Endothelial cell of umbilical vein (primary cell): ENCODE results near the gene SEMA4F. TPM values are rescaled to one million over a fixed set of nuclear protein-coding genes. Genes with fewer than 3 reads are reported as not detected.

Experiments
- BruUV-seq: library from RNA; stranded (reverse); fragments of 400-500 nt; replicated peaks from 2 replicates; lab custom pipeline; 2021; lab: Mats Ljungman, UMichigan
- CTCF ChIA-PET: fragments of 300-600, 350-600 bp; sonication (Branson Sonifier 250); formaldehyde crosslinking; loops from one replicate; lab custom pipeline; 2021; ENCODE audit warnings: antibody characterized with exemption, inconsistent platforms; lab: Charles Lee
- POLR2A ChIA-PET: fragments of 300-600, 350-600 bp; sonication (Branson Sonifier 250); formaldehyde crosslinking; loops from one replicate; lab custom pipeline; 2021; ENCODE audit warnings: antibody characterized with exemption, inconsistent platforms; lab: Charles Lee
- DNase-seq: peaks from one replicate; pipeline ENCODE4 v3.0.0-alpha.2; 2011; ENCODE audit warnings: low read depth, low spot score
- FAIRE-seq: peaks from 2 replicates; lab custom pipeline; 2011; peaks lifted over from hg19 to GRCh38; lab: Jason Lieb, UNC
- H2AFZ ChIP-seq: 2 replicates; pipeline ENCODE4 v1.6.0; 2012; ENCODE audit warnings: low read depth, low read length, control low read depth, inconsistent platforms
- H3K27ac ChIP-seq: 2 replicates; pipeline ENCODE4 v1.5.1; 2011; ENCODE audit warnings: low read depth, mild to moderate bottlenecking, control low read depth, low read length, moderate library complexity; ENCODE audit not compliant: insufficient read depth
- H3K27me3 ChIP-seq, 2 experiments: 2 replicates each; pipeline versions ENCODE4 v1.6.0 to v1.6.1; 2011; ENCODE audit warnings: low read length in 2 of 2, mixed read lengths in 1 of 2; ENCODE audit not compliant: control insufficient read depth in 2 of 2, insufficient read depth in 2 of 2
- H3K36me3 ChIP-seq, 2 experiments: 2 replicates in 1 of 2; 3 replicates in 1 of 2; pipeline ENCODE4 v1.5.1; 2011; ENCODE audit warnings: low read length in 2 of 2, mild to moderate bottlenecking in 1 of 2, moderate library complexity in 1 of 2; ENCODE audit not compliant: control insufficient read depth in 2 of 2, insufficient read depth in 2 of 2; ENCODE audit errors: extremely low read depth in 1 of 2
- H3K4me1 ChIP-seq: 3 replicates; pipeline ENCODE4 v1.5.1; 2011; ENCODE audit warnings: mild to moderate bottlenecking, low read length; ENCODE audit not compliant: control insufficient read depth, insufficient read depth; ENCODE audit errors: extremely low read depth
- H3K4me2 ChIP-seq: 2 replicates; pipeline ENCODE4 v1.6.1; 2011; ENCODE audit warnings: low read length, control low read depth, mixed read lengths; ENCODE audit not compliant: insufficient read depth
- H3K4me3 ChIP-seq, 3 experiments: fragments of 200-600 bp in 1 of 3; sonication (generic), shearing (Covaris generic) in 1 of 3; replicated peaks in 1 of 3; 2 replicates each; pipeline ENCODE4 v1.5.1; 2011 to 2016; ENCODE audit warnings: control low read depth in 3 of 3, low read length in 3 of 3, mild to moderate bottlenecking in 2 of 3, inconsistent platforms in 1 of 3, low read depth in 1 of 3, moderate library complexity in 1 of 3; ENCODE audit not compliant: insufficient read depth in 1 of 3
- H3K79me2 ChIP-seq: 2 replicates; pipeline ENCODE4 v1.6.0; 2012; ENCODE audit warnings: low read length, inconsistent platforms; ENCODE audit not compliant: control insufficient read depth, insufficient read depth
- H3K9ac ChIP-seq: replicated peaks from 2 replicates; pipeline ENCODE3; 2011; ENCODE audit warnings: low read length, control low read depth; ENCODE audit not compliant: insufficient read depth; ENCODE audit errors: extremely low read depth
- H3K9me1 ChIP-seq: replicated peaks from 3 replicates; pipeline ENCODE4 v1.6.0; 2011; ENCODE audit warnings: mild to moderate bottlenecking, low read length; ENCODE audit not compliant: control insufficient read depth, insufficient read depth; ENCODE audit errors: extremely low read depth
- H3K9me3 ChIP-seq: replicated peaks from 2 replicates; pipeline ENCODE4 v1.5.1; 2012; ENCODE audit warnings: low read length, inconsistent platforms; ENCODE audit not compliant: control insufficient read depth, insufficient read depth
- H4K20me1 ChIP-seq: replicated peaks from 2 replicates; pipeline ENCODE3; 2011; ENCODE audit warnings: mild to moderate bottlenecking, low read length; ENCODE audit not compliant: control insufficient read depth, insufficient read depth; ENCODE audit errors: extremely low read depth
- EZH2 ChIP-seq: IDR thresholded peaks from 2 replicates; pipeline ENCODE4 v1.6.1; 2012; ENCODE audit warnings: borderline replicate concordance, low read depth, mild to moderate bottlenecking, moderate library complexity, low read length, inconsistent platforms; ENCODE audit not compliant: severe bottlenecking
- FOS ChIP-seq: IDR thresholded peaks from 2 replicates; pipeline ENCODE4 v1.6.1; 2011; ENCODE audit warnings: mild to moderate bottlenecking, low read length, moderate library complexity, borderline replicate concordance; ENCODE audit not compliant: insufficient read depth
- GATA2 ChIP-seq: IDR thresholded peaks from 2 replicates; pipeline ENCODE4 v1.7.0; 2011; ENCODE audit warnings: low read depth, mild to moderate bottlenecking, moderate library complexity, mixed read lengths, low read length; ENCODE audit not compliant: insufficient read length, insufficient read depth
- JUN ChIP-seq: IDR thresholded peaks from 2 replicates; pipeline ENCODE4 v1.6.1; 2011; ENCODE audit warnings: borderline replicate concordance, low read depth; ENCODE audit not compliant: insufficient read length, insufficient read depth
- MYC ChIP-seq: IDR thresholded peaks from one replicate; pipeline ENCODE4 v1.6.1; 2011; ENCODE audit warnings: mild to moderate bottlenecking, low read depth, low read length
- POLR2A ChIP-seq: IDR thresholded peaks from 2 replicates; pipeline ENCODE4 v1.6.1; 2012; ENCODE audit warnings: low read depth, mild to moderate bottlenecking, control low read depth, low read length
- POLR2AphosphoS5 ChIP-seq: IDR thresholded peaks from 2 replicates; pipeline ENCODE4 v1.6.1; 2012; ENCODE audit warnings: low read depth, mild to moderate bottlenecking, control low read depth, low read length, moderate library complexity; ENCODE audit not compliant: insufficient read depth
- dilution Hi-C: fragments of 300-500 bp; cut with MboI; formaldehyde crosslinking; loops from one replicate; pipeline ENCODE4 v1.15.0; 2019; ENCODE audit warnings: low sequenced_read_pairs; ENCODE audit not compliant: extremely low pct_ligation_motif_present
- intact Hi-C: fragments of 100-400 bp; cut with micrococcal nuclease; formaldehyde crosslinking; loops from one replicate; pipeline ENCODE4 v1.10.0; 2022
- polyA plus RNA-seq, 4 experiments: library from polyadenylated mRNA; depleted of rRNA in 3 of 4; stranded (reverse) in 3 of 4; unstranded in 1 of 4; fragments of >200 nt; gene quantifications; 2 replicates each; pipeline versions ENCODE4 v1.2.1 to v1.2.3, GENCODE V29; 2011 to 2012; ENCODE audit warnings: missing spikeins in 1 of 4
- total RNA-seq: library from RNA; stranded (reverse); gene quantifications from 2 replicates; pipeline ENCODE4 v1.2.3, GENCODE V29; 2021
- TF ChIP-seq, protein P1 (sequence below), 2 donors: IDR thresholded peaks; 1 replicate in 1 of 2; 2 replicates in 1 of 2; pipeline ENCODE4 v1.5.1; 2011; ENCODE audit warnings: low read length in 2 of 2, mild to moderate bottlenecking in 2 of 2, moderate library complexity in 2 of 2, control low read depth in 1 of 2, inconsistent platforms in 1 of 2, low read depth in 1 of 2; ENCODE audit not compliant: insufficient read depth in 1 of 2; ENCODE audit errors: extremely low read depth in 1 of 2
- TF ChIP-seq, protein P2 (sequence below): IDR thresholded peaks from 2 replicates; pipeline ENCODE4 v1.6.1; 2011; ENCODE audit not compliant: insufficient read depth, insufficient read length

Gene SEMA4F
- total and polyA plus RNA-seq, 2 donors (not counting 3 experiments of a cell fraction or from before 2014, with no cell fraction given) = 5.3 to 6.0 TPM

DNA sequence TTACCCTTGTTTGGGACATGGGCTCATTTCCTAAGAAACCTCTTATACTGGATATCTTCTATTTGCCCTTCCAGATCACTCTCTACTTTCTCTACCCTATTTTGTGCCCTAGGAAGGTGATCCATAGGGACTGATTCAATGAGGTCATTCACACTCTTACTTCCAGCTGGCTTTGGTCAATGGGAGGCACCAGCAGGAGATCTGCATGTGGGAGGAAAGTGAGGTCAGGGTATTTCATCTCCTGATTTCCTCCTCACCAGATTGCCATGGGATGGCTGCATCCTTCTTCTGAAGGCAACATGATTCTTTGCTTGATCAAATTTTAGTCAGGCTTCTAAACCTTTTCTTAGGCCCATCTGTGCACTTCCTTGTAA is 21.1 kb upstream of the SEMA4F start:
- Histone ChIP-seq H3K4me1 (no peaks in the 10 kb centered on the region), H3K9ac (no peak overlapping the region), H3K4me2 (no peak overlapping the region), H3K4me3 (no peak overlapping the region), H3K9me3 (no peaks in the 10 kb centered on the region), H3K27me3 (peaks cover 5 to 17% of the 10 kb centered on the region in 2 experiments), H3K79me2 (no peaks in the 10 kb centered on the region), H3K9me1 (no peaks in the 10 kb centered on the region), H2AFZ (no peak overlapping the region), H4K20me1 (no peaks in the 10 kb centered on the region), H3K36me3 (no peaks in the 10 kb centered on the region), H3K27ac (no peak overlapping the region)
- ChIA-PET POLR2A (no interaction called here), CTCF (no interaction called here)
- TF ChIP-seq GATA2 = no peak
- no peak for TF ChIP-seq POLR2AphosphoS5
- TF ChIP-seq, protein P1, sequence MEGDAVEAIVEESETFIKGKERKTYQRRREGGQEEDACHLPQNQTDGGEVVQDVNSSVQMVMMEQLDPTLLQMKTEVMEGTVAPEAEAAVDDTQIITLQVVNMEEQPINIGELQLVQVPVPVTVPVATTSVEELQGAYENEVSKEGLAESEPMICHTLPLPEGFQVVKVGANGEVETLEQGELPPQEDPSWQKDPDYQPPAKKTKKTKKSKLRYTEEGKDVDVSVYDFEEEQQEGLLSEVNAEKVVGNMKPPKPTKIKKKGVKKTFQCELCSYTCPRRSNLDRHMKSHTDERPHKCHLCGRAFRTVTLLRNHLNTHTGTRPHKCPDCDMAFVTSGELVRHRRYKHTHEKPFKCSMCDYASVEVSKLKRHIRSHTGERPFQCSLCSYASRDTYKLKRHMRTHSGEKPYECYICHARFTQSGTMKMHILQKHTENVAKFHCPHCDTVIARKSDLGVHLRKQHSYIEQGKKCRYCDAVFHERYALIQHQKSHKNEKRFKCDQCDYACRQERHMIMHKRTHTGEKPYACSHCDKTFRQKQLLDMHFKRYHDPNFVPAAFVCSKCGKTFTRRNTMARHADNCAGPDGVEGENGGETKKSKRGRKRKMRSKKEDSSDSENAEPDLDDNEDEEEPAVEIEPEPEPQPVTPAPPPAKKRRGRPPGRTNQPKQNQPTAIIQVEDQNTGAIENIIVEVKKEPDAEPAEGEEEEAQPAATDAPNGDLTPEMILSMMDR (IDR thresholded peaks at IDR 0.05; ENCODE audit: extremely low read depth in 1 of 2, insufficient read depth in 1 of 2, low read depth in 1 of 2, low read length in 2 of 2) = no peak
- no peak for TF ChIP-seq JUN
- no peak for TF ChIP-seq EZH2
- TF ChIP-seq, protein P2, sequence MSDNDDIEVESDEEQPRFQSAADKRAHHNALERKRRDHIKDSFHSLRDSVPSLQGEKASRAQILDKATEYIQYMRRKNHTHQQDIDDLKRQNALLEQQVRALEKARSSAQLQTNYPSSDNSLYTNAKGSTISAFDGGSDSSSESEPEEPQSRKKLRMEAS = no peak
- no peak for TF ChIP-seq POLR2A
- TF ChIP-seq MYC = no peak
- no peak for TF ChIP-seq FOS
- dilution Hi-C loops = no loop called here
- no TSS peak for BruUV-seq
- DNase-seq = no peak
- intact Hi-C loops = no loop called here
- no peak for FAIRE-seq
